CD4-positive, alpha-beta T cell treated with Interleukin-12 subunit alpha and Interleukin-12 subunit beta, for 1 hour (primary cell): Measurements from ENCODE around the gene SLC40A1.

Source experiments
- DNase-seq: peaks from one replicate; pipeline ENCODE4 v3.0.0-alpha.2; 2020

Gene SLC40A1

DNA sequence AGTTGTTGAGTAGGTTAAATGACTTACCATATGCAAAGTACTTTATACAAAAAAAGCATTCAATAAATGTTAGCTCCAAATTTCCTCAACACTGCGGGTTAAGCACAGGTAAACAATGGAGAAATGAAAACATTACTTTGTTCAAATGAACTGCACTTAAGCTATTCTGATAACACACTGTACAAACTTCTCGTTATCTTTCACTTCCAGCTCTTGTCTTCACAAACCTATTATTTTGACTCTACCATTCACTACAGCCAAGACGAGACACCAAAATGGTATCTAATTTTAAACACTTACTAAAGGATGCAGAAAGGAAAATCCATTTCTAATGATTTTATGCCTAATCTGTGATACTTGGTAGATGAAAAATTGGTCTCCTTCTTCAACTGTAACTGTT is 43.8 kb downstream of the SLC40A1 start:
- no peak for DNase-seq

DNA sequence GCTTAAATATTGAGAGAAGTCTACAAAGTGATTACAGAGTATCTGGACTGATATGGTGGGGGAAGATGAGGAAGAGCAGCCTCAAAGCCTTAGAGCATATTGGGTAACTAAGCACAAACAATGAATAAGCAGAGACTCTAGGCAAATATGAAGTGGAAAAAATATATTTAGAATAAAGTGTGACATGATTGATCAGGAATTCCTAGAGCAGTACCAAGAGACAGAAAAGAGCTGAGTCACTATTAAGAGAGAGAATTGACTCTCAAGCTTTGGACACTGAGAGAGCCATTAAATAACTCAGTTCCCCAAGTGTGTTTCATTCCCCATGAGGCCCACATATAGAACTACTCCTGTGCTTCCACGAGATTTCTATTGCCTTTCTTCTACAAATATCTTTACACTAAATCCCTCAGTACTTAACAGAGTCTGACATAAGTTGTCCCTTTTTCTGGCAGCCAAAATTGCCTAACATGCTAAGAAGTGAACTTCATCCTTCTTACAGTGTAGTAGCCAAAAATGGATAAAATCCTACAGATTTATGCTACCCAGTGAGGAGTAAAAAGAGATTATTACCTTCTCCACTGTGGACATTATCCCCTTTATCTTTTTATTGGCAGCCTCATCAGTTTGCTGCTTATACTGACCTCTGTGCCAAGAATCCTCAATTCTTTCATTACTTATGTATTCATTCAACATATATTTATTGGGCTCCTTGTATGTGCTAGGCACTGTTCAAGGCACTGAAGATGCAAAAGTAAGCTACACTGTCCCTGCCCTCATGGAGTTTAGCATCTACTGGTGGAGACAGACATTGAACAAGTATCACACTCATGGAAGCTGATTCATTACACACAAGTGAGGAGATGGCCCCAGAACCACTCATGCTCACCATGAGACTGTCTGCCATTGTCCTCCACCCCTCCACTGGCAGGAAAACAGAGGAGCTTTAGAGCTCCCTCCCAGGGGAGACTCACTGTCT is 45.4 kb downstream of the SLC40A1 start:
- DNase-seq, result no peak

DNA sequence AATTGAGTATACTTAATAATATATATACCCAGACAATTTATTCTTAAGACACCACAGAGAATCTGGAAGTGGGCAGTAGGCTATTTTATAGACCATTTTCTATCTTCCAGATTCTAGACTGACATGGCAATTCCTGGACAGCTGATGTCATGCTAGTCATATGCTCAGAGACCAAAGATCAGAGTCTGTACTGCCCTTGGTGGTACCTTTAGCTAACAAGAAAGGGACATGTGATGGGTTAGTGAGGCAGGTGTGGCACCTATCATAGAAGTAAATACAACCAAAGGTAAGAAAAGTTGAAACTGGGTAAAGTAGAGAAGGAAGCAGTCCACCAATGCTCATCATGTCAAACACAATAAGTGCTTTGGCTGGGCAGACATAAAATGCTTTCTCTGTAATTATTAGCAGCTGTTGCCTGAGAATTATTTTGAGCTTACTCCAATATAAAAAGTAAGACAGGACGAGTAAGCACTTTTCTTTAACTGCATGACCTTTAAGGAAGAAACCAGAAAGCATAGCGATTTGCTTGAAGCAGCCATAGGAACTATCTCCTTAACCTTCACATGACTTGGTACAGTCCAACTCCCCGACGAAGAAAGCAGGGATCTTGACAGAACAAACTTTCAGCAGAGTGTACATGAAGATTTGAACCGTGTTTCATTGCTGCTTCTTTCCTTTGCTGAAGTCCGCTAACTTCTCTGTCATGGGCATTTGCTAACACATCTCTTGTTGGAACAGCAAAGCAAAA is 47.1 kb downstream of the SLC40A1 start:
- no peak for DNase-seq

DNA sequence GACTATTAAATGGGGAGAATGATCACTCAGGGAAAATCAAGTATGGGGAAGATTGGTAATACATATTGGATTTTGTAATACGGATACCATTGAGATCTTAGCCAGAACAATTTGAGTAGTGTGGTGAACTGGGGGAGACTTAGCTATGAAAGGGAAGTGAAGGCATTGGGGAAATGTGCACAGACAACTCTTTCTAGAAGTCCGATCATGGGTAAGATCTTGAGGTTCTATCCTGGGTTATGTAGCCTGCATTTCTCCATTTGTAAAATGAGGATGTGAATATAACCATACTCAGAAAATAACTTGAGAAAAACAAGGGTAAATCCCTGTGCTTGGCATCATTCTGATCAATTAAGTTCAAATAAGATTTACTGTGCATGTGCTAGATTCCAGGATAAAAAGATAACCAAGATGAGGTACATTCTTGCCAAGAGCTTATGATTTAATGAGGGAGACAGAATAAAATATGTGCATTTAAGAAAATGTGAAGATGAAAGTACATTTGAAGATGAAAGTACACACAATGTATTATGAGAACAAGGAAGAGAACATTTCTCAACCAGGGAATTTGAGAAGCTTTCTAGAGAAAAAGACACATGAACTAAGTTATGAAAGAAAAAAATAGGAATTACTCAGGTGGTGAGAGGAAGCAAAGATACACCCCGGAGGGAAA is 49.5 kb downstream of the SLC40A1 start:
- no peak for DNase-seq

DNA sequence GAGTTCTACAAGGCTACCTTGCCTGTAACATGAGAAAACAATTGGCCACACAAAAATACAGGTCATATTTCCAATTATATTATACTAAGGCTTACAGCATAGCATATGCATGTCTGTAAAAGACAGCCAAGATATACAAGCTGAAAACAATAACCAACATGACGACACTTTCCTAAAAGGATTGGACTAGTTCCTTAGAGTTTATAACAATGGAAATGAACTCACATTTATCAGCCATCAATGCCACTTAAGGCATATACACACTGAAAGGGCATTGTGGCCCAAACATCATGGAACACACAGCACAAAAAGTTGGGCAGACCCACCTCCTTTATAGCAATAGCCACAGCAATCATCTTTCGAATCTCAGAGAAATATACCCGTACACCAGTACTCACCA is 52.0 kb downstream of the SLC40A1 start:
- no peak for DNase-seq

DNA sequence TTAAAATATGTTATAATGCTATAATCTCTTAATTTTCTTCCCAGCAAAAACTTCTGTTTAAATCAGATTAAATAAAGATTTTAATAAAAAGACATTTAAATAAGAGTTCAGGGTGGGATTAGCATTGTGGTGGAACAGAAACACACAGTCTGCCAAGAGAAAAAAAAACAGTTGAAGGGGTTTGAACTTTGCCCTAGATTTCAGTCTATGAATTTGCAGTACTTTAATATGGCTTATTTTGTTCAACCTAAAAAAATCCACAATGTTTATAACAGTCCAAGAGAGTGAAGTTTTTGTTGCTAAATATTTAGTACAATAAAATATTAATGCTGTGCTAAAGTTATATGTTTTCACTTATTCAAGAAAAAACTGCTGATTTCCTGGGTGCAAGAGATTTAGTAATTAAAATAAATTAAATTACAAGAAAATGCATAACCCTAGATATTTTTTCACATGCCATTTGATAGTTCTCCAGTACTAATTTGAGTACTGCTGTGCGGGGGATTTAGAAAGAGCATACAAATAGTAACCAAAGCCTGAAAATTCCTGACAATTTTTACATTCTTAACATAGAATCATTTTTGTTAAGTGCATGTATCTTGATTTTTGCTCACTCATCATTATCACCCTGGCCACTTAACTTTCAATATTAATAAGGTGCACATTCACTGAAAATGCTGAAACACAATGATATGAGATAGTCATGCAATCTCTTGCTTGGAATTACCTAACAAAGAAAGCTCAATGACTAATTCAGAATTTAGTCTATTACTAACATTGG is 52.6 kb downstream of the SLC40A1 start:
- no peak for DNase-seq

DNA sequence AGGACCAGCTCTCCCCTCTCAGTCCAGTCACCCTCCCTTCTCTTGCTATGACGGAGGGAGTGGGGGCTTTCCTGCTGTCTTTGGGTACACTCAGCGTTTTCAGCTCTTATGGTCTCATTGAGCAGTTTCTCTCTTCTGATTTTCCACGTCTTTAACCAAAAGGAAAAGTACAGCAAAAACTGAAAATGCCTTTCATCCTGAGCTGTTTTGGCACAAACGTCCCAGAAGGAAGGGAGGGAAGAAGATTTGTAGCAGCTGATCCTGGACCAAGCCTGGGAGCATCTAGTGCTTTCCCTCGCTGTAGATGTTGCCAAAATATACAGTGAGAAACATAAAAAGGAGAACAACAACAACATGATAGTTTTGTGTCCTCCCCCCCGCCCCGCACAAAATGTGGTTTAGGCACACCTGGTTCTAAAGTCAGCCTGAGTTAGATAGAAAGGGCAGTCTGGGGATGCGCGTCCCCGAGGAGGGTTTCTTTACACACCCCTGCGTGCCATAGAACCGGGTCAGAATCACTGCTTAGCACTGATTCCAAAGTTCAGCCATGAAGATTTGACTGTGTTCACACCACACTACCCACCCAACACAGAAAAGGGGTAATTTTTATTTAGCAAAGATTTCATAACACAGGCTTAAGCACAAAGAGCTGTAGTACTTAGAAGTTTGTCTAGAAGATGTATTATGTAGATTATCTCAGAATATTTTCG is 53.4 kb downstream of the SLC40A1 start:
- DNase-seq, result no peak

DNA sequence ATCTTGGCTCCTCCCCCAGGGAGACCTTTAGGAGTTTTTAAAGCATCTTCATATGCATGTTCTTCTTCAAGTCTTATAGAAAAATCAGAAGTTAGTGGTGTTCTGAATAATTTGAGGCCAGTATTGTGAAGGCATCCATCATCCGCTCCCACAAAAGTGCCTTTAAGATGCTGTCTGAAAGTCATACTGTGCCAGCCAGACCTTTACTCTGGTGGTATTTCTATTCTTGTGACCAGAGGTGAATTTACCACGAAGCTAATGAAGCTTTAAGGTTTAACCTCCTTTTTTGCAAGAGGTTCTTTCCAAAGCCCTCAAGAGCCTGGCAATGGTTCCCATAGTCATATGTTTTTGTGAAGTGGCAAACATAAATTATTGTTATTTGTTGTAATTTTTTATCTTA is 54.3 kb downstream of the SLC40A1 start:
- DNase-seq, result no peak

DNA sequence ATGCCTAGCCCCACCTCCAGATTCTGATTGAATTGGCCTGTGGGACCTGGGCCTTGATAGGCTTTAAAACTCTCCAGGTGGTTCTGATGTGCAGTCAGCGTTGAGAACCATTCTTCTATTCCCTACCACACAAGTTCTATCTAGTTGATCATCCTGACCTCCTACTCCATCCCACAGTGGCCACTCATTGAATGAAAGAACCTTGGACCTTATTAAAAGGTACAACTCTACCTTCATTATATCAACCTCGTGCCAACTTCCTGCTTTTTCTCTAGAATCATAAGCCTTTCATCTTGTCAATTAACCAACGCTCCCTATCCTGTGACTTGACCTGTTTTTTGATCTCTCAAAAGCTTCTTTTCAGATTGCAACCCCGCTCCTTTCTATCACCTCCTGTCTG is 55.8 kb downstream of the SLC40A1 start:
- DNase-seq, result no peak

DNA sequence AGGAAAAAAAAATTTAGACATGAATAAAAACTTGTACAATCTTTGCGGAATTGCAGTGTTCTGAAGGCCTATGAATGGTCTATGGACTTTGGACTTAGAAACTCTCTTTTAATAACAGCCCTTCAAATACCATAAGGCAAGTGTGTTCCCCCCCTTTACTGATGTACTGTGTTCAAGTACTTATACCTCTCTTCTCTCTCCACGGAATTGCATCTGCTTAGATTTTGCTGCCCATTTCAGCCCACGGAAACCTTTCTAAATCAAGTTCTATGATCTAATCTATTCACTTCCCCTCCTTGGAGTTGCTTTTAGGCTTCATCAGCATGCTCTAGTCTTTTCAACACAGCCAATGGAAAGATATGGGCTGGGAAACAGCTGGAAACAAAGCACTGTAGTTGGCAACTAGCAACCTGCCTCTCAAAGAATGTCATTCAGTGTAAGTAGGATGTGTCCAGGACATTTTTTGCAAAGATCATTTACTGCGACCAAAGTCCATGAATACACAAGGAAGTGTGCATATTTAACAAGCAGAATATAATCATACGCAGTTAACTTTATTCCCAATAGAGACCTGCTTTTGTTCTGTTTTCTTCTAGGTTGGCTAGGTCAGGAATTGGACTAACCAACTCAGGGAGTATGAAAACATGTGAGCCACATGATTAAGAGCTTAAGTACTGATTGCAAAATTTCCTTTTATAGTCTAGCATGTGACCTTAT is 58.0 kb downstream of the SLC40A1 start:
- DNase-seq, result no peak

DNA sequence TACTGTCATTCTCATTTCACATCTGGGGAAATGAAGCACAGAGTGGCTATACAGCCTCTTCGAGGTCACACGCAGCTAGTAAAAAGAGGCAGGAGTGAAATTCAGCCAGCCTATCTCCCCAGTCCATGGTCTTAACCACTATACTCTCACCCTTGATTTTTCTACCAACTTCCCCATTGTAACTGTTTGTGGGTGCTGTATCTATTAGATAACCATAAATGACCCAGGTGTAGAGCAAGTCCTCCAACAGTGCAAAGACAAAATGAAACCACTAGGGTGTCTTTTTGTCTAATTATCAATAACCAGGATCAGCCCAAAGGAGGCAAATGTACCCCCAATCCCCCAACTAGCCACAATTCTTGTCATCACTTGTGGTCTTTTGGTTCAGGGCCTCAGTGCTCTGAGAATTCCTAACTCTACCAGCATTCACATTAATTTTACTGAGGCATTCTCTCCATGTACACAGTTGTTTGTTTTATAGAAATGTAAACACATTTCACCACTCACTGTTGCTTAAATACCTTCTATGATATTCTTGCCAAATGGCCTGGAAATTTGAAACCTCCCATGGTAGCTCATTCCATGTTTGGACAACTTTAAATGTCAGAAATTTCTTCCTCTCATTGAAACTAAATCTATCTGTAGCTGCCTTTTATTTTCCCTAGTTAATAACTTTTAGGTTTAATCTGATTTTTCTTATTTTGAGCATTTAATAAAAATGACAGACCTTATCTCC is 58.7 kb downstream of the SLC40A1 start:
- no peak for DNase-seq

DNA sequence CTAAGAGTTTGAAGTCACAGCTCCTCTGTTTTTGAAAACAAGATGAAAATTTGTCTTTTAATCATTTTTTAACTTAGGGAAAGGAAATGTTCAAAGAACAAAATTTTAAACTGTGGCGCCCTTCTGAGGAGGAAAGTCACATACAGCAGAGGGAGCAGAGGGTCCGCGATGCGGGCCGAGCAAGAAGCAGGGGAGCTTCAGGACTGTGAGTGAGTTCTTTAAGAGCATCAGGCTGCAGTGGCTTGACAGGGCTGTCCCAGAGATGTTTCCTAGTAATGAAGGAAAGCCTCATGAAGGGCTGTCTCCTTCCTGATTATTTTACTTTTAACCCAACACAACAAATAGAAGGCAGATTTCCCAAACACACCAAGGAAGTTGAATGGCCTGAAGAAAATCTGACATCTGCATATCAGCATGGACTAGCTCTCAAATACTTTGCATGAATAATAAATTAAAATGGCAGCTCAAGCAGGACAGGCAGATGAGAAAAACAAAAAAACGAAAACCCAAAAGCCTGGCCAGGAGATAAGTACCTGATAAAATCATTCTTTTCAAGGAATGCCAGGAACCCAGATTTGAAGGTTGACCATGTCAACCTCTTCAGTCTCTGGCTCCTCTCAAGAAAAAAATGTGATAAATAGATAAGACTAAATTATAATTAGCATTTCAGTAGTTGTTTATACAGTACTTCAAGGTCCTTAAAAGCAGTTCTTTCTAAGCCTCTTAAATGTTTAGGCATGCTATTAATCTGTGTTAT is 60.8 kb downstream of the SLC40A1 start:
- DNase-seq, result no peak

DNA sequence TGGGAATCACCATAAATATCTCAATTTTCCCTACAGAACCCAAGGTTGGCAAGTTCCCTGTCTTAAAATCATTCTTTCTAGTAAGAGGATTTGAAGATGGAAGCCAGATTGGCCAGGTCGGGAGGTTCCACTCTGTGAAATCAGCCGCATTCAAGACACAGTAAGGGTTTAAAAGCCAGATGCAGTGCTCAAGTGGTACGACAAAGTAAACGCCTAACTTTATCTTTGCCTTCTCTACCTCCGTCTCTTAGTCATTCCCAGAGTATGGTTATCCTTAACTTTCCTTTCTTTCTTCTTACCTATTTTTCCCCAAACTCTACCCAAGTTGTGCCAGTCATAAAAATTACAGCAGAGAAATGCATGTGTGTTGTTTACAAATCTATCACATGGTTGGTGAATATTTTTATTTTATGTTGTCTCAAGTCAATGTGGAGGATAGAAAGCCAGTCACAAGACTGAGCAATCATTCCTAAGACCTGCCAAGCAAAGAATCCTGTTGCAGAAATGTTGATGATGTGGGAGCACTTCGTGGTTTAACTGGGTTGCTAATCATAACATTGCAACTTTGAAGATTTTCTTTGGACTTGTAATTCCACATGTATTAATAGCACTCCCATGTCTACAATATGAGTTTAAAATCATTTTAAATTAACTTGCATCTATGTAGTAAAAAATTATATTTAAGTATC is 62.6 kb downstream of the SLC40A1 start:
- no peak for DNase-seq

DNA sequence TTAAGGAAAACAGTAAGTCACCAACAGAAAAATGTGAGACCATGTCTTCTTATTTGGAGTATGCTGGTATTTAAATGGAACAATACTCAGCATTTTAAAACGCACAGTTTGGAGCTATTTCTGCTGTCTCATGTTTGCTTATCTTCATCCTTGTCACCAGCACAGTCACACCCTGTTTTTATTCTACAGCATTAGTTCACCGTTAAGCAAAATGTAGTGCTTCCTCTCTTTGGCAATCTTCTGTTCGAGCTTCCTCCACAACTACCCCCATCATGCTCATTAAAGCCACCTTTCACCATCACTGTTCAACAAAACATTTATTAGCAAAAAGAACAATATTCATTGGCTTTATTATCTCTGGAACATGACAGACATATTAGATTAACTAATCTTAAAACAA is 64.0 kb downstream of the SLC40A1 start:
- no peak for DNase-seq

DNA sequence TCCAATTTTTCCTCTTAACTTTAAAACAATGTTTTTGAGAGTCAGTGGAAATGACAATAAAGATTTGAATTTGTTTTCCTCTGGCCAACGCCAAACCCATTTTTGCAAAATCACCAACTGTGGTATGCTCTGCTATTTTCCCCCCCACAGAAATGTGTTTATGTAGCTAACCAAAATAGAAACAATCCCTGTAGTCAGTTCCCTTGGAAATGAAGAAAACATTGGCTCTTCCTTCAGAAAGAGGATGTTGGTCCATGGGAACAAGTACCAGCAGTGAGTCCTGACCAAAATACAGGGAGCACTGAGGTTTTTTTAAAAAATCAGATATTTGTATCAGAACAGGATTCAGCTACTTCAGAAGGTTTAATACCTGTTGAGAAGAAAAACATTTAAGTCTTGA is 65.3 kb downstream of the SLC40A1 start:
- DNase-seq, result no peak

DNA sequence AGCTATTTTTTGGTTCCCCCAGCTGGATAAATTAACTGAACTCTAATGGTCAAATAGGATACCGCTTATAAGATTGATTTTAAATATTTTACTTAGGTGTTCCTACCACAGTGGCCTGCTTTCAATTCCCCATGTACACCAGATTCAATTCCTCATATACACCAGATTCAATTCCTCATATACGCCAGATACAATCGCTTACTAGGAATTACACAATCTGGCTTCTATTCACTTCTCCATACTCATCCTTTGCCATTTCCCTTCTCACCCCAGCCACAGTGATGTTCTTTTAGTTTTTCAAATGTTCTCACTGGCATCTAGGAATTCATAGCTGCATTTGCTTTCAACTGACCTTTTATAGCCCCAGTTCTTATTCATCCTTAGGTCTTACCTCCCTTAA is 66.5 kb downstream of the SLC40A1 start:
- DNase-seq, result no peak

DNA sequence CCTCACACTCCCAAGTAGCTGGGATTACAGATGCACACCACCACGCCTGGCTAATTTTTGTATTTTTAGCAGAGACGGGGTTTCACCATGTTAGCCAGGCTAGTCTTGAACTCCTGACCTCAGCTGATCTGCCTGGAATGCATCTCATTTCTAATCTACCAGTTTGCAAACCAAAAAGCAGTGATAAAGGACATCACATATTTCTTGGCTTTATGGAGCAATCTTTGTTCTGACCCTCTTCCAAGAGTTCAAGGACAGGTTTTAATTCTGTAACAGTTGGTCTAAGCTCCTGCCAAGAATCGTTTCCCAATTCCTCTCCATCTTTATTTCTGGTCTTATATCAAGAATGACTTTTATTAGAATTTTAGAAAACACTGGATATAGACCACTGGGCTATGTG is 67.7 kb downstream of the SLC40A1 start:
- DNase-seq, result no peak

DNA sequence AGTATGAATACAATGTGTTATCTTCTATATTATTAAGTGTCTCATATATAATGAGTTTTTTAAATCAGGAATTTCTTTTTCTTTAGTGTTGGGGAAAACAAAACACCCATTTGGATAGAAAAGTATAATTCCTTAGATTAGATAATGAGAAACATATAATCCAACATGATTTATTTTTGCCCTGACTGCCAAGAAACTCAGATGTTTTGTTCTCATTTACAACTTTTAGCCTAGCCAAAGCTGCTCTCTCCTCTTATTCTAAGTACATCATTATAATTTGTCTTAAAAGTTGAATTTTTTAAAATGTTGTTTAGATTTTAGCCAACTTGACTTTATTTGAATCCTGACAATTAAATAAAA is 68.6 kb downstream of the SLC40A1 start:
- no peak for DNase-seq

DNA sequence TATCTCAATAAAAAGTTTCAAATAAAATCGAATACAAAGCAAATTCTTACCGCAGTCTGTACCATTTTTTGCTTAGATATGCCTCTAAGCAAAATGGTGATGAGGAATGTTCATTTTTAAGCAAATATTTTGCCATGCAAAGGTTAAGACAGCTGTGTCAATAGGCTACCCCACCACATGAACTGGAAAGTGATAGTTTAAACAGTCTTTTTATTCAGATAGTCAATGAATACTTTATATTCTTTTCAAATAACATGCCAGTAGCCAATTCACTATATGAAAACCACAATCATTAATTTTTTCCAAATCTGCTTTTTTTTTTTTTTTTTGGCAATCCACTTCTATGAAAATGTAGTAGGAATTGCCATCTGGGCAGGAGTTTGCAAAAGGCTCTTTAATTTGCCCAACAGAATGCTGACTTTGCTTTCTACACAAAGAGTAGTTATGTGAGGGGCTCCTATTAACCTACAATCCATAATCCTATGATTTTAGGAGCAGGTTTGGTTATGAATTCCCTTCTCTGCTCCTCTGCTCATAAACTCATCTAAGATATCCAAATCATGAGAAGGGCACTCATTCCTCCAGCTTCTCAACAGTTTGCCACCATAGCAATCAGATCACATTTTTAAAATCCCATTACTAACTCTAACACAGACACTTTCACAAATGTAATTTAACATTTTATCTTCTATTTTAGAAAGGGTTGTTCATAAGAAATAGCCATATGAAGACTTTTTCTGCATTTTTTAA is 69.2 kb downstream of the SLC40A1 start:
- DNase-seq, result no peak
